HG03060 (cell line): Measurements from ENCODE around the gene CNPY3.
"Not testable (repeated sequence)": the region's sequence is repeated elsewhere in the genome, so short reads cannot be mapped to it uniquely, and the experiment has no call there.

Source experiments
- ATAC-seq: cut with Tn5 transposase; IDR thresholded peaks from one replicate; pipeline ENCODE4 v1.9.1; 2021; ENCODE audit warnings: low read depth, moderate number of reproducible peaks; ENCODE audit not compliant: unreplicated experiment

Gene CNPY3

GRCh38 chr6:42928986-42929820, at the start of gene CNPY3:
Gene CNPY3, plus strand, starts transcription at chr6:42929480. Its CDS starts 91 bp downstream, at chr6:42929571.
- peak; percentile 57 for ATAC-seq

GRCh38 chr6:42880240-42880817, 49.0 kb upstream of the CNPY3 start:
- ATAC-seq, result not testable (repeated sequence)

- not testable (repeated sequence) for ATAC-seq
Observed at GRCh38 chr6:42880871-42881270, 48.4 kb upstream of the CNPY3 start.

GRCh38 chr6:42885702-42886101, 43.6 kb upstream of the CNPY3 start:
- no peak for ATAC-seq

GRCh38 chr6:42888201-42888600, 41.1 kb upstream of the CNPY3 start:
- not testable (repeated sequence) for ATAC-seq

GRCh38 chr6:42889815-42890214, 39.5 kb upstream of the CNPY3 start:
- ATAC-seq, result no peak

GRCh38 chr6:42890311-42891198, 38.7 kb upstream of the CNPY3 start:
- no peak for ATAC-seq

- no peak for ATAC-seq
Observed at GRCh38 chr6:42891199-42891722, 38.0 kb upstream of the CNPY3 start.

- not testable (repeated sequence) for ATAC-seq
Observed at GRCh38 chr6:42894041-42894828, 35.0 kb upstream of the CNPY3 start.

GRCh38 chr6:42896178-42896719, 33.0 kb upstream of the CNPY3 start:
- no peak for ATAC-seq

GRCh38 chr6:42898891-42899361, 30.4 kb upstream of the CNPY3 start:
- no peak for ATAC-seq

GRCh38 chr6:42899871-42900270, 29.4 kb upstream of the CNPY3 start:
- ATAC-seq, result no peak

- no peak for ATAC-seq
Observed at GRCh38 chr6:42901538-42901957, 27.7 kb upstream of the CNPY3 start.

- ATAC-seq, result not testable (repeated sequence)
Observed at GRCh38 chr6:42902429-42903263, 26.6 kb upstream of the CNPY3 start.

- ATAC-seq, result no peak
Observed at GRCh38 chr6:42904467-42904866, 24.8 kb upstream of the CNPY3 start.

- ATAC-seq, result no peak
Observed at GRCh38 chr6:42907336-42907735, 21.9 kb upstream of the CNPY3 start.

- no peak for ATAC-seq
Observed at GRCh38 chr6:42909835-42910234, 19.4 kb upstream of the CNPY3 start.

GRCh38 chr6:42911171-42912021, 17.9 kb upstream of the CNPY3 start:
- no peak for ATAC-seq
